CD1c-positive myeloid dendritic cell (primary cell): ENCODE measurements around the gene A3GALT2.

Source experiments
- DNase-seq: peaks from one replicate; pipeline ENCODE4 v3.0.0-alpha.2; 2016; ENCODE audit errors: extremely low spot score

The A3GALT2 gene

DNA sequence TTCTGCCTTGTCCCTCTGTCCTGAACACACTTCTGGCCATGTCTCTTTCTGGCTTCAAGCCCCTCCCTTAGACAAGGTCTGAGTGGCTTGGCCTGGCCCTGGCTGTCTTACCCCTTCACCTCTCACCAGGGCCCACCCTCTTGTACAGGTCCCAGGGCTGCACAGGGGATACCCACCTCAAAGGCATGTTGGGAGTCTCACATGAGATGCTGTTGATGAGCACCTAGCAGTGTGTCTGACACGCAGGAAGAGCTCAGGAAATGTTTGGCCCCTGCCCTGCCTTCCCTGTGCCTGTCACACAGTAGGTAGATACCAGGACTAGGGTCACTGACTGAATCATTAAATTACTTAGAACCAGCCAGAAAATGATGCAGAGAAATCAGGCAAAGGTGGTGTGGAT lies 48.0 kb downstream of the A3GALT2 start:
- no peak for DNase-seq

DNA sequence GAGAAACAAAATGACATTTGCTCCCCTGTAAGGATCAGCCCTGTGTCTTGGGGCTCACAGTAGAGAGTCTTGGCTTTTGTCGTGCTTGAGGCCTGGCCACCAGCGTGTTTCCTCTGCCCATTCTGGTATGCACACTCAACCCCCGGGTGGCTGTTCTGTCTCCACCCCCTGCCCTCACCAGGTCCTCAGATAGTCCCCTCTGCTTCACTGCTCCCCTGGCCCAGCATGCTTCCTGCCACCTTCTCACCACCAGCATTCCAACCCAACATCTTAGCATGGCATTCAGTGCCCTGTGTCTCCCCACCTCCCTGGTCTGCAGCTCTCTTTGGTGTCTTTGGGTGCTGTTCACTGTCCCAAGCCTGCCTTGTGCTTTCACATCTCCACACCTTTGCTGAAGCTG lies 48.4 kb downstream of the A3GALT2 start:
- no peak for DNase-seq

DNA sequence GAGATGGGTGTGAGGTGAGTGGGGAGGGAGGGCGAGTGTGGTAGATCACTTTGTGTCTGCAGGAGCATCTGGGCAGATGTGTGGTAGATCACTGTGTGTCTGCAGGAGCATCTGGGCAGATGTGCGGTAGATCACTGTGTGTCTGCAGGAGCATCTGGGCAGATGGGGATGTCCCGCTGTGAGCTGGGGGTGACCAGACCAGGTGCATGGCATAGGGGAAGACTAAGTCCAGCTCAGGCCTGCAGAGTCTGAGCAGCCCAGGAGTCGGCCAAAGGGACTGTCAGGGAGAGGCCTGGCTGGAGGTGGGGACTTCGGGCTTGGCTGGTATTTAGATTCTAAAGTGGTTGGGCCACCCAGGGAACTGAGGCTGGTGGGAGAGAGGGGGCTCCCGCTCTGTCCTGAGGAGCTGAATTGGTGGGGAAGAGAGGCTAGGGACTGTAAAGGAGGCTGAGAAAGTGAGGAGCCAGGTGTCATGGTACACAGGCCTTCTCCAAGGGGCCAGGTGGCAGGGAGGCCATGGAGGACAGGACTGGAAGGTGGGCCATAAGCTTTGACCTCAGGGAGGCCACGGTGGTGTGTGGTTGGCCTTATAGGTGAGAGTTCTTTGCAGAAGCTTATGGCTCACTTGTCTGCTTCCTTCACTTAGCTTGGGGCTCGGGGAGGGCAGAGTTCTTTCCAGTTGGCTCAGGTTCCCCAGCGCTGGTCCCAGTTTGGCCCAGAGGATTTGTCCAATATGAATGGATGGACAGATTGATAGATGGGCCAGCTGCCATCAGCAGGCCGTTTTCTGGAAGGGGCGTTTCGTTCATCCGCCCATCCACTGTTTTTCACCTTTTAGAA lies 49.0 kb downstream of the A3GALT2 start:
- no peak for DNase-seq

DNA sequence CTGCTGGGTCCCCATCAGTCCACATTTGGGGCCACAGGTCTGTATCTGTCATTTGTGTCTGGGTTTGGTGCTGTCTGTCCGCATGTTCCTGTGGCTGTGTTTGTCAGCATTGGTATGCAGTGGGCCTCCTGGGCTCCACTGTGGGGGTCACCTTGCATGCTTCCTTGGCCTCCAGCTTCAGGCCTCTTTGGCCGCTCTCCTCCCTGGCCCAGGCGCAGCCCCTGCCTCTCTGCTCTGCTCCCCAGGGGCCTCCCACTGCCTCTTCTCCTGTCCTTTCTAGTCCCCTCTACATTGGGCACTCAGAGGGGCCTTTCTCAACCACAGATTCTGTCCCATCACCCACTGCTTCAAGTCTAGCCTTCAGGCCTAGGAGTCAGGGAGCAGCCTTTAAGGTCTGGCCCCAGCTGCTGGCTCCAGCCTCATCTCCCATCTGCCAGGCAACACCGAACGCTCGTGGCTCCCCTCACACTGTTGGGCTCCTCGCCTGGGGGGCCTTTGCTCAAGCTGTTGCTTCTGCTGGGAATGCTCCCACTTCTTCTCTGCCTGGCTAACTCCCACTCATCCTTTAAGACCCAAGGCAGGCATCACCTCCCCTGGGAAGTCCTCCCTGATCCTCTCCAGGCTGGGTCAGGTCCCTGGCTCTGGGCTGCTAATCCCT lies 50.0 kb downstream of the A3GALT2 start:
- DNase-seq, result no peak

DNA sequence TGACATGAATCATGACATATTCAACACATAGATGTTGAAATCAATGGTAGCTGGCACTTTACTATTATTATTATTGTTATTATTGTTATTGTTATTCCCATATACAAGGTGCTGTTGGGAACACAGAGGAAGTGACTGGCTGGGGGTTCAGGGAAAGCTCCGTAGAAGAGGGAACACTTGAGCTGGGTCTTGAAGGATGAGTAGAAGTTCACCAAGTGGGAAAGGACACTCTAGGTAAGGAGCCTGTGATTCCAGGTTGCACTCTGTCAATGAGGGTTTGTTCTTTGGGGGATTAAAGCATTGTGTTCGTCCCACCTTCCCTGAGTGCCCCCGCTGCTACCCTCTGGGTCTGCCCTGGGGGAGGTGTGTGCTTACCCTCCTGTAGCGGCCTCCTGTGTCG lies 50.5 kb downstream of the A3GALT2 start:
- no peak for DNase-seq

DNA sequence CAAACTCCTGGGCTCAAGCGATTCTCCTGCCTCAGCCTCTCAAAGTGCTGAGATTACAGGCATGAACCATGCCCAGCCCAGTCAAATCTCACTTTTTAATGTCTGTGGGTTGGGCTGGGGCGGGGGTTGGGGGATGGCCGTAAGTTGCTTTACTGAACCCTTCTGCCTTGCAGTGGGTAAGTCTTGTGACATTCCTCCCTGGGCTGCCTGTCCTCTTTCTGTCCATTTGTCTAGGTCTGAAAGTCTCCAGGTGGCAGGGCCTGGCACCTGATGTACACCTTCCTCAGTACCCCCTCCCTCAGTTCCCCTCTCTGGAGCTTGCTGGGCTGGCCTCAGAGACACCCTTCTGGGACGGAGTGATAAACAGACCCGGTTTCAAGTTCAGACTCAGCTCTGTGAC lies 51.3 kb downstream of the A3GALT2 start:
- no peak for DNase-seq

DNA sequence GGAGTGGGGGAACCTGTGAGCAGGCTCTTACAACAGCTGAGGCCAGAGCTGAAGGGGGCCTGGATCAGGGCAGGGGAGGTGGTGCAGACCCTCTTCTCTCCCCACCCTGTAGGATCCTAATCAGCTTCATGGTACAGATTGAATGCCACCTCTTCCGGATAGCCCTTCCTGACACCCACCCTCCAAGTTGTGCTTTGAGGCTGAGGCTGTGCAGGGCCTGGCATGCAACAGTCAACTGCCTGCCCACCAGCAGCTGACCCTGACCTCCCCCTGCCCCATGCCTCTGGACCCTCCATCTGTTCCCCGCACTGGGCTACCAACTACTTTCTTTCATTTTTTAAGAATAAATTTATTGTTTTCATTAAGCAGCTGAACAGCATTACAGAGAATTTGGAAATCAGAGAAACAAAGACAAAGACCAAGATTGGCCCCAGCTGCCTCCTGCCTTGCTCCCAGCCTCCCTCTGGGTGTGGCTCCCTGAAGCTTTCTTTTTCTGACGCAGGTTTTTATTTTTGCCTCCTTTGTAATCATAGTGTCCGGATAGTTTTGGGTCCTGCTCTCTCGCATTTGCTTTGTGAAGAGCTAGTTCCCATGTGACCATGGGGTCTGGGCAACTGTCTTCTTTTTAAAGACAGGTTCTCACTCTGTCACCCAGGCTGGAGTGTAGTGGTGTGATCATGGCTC lies 51.8 kb downstream of the A3GALT2 start:
- no peak for DNase-seq

DNA sequence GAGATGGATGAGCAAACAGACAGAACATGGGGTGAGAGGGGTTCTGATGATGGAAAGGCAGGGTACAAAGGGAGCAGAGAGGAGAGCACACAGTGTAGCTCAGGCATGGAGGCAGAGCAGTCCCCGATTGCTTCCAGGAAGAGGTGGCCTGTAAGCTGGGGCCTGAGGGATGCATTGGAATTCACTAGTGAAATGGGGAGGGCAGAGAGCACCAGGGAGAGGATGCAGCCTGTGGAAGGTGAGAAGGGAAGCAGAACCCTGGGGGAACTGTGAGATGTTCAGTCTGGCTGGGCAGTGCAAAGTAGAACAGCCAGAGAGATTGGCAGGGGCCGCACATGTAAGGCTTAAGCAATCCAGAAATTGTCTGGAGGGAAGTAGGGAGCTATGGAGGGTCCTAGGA lies 52.4 kb downstream of the A3GALT2 start:
- no peak for DNase-seq

DNA sequence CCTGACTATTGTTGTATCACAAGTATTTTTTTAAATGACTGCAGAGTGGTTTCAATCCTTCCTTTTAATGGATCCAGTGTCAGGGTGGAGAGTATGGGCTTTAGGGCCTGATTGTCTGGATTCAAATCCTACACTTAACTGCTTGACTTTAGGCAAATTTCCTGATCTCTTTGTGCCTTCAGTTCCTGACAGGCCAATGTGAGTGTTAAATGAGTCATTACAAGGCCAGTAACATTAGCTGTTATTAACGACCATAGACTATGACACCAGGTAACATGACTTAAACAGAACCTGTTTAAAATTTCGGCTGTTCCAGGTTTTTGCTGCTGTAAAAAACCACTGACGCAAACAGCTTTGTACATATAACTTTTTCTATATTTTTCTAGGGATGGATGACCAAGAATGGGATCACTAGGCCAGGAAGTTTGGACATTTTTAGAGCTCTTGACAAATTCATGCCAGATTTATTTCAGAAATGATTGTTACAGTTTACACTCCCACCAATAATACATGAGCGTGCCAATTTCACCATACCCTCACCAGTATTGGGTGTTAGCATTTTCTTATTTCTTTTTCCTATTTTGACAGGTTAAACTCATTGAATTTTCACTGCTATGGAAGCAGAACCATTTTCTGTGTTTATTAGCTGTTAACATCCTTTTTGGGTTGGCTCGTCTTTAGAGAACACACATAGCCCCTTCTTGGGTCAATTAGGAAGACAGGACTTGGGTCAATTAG lies 53.3 kb downstream of the A3GALT2 start:
- no peak for DNase-seq

DNA sequence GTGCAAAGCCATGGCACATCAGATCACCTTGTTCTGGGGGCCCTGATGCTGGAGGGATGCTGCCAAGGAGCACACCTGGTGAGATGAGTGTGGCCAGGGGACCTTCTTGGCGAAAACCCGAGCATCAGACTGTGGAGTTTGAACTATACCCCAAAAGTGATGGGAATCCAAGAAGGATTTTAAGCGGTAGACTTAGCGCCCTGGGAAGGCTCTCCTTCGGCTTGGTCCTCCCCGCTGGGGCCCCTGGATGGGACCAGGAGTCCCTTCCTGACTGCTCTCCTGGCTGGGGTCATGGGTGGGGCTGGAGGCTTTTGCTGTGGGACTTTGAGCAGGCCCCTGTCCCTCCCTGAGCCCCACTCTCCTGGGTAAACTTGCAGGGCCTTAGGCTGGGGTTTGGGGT lies 54.1 kb downstream of the A3GALT2 start:
- DNase-seq, result no peak

DNA sequence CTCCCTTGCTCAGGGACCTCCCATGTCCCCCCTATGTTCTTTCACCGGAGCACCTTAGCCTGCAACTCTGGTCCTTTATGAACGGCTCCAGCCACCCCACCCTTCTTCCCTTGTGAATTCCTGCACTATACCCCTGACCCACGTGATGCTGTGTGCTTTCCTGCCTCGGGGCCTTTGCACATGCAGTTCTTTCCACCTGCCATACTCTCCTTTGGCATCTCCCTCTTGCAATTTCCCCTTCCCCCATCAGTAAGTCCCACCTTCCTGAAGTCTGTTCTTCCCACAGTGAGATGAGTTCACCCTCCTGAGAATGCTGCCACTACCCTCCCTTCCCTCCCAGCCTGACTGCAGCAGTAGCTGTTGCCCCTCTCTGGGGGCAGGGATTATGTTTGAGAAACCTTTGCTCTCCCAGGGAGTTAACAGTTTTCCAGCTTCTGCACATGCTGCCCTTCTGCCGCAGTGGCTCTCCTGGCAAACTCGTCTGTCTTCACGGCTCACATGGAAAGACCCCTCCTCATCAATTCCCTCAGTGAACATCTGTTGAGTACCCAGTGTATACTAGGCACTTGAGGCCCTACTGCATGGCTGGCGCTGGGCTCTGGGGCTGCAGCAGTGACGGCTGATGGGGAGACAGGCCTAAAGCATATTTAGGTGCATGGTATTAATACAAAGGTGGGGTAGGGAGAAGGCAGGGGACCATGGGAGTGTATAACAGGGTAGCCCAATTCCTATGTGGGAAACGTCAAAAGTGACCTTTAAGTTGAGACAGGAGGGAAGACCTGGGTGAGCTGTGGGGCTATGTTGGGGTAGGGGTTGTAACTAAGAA lies 54.9 kb downstream of the A3GALT2 start:
- no peak for DNase-seq

DNA sequence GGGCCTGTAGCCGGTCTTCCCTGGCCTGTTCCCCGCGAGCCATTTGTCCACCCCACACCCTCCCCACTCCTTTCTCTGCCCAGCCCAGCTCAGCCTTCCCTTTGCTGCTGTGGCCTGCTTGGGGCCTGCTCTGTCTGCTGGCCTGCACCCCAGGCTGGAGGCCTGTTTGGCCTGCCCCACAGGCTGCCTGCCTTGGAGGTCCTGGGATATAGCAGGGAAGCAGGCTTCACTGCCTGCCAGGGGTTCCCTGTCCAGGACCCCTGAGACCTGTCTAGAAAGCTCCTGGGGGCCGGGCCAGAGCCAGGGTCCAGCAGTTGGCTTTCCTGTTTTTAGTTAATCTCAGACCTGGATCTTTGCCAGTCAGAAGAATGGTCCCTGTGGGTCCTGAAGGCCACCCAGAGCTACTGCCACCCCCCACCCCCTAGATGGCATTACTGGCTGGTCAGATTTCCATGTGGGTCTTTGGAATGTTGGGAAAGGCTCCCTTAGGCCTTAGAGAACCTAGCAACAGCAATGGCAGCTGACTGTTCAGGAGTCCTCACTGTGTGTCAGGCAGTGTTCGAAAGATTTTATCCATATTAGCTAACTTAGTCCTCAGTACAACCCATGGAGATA lies 56.9 kb downstream of the A3GALT2 start:
- DNase-seq, result no peak

DNA sequence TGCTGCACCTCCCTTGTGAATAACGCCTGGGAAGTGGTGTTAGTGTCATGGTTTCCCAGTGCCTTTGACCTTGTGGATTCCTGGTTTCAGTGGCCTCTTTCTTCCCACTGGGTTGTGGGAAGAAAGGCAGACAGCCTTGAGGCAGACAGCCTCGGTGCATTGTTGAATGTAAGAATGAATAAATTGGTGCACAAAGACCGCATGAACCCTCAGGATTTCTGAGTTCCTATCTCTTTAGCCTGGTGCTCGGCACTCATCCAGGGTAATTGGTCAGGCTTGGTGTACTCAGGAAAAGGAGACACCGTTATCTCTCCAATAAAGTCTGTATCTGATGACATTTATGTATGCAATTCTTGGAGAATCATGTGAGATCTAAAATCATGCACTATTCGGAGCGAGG lies 59.6 kb downstream of the A3GALT2 start:
- no peak for DNase-seq

DNA sequence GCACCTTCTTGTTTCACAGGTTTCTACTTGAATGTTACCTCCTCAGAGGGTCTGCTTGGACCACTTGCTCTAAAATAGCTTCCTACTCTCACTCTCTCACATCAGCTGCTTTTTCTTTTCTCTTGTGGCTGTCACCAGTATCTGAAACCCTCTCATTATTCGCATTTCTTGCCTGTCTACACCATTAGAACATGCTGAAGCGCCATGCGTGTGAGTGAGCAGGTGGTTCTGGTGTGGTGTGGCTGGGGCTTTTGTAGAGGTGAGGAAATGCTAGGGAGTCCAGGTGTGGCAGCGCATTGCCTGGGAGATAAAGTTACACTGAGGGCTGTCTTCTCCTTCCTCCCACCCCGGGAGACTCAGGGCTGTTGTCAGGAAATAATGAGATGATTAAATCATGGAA lies 60.5 kb downstream of the A3GALT2 start:
- no peak for DNase-seq

DNA sequence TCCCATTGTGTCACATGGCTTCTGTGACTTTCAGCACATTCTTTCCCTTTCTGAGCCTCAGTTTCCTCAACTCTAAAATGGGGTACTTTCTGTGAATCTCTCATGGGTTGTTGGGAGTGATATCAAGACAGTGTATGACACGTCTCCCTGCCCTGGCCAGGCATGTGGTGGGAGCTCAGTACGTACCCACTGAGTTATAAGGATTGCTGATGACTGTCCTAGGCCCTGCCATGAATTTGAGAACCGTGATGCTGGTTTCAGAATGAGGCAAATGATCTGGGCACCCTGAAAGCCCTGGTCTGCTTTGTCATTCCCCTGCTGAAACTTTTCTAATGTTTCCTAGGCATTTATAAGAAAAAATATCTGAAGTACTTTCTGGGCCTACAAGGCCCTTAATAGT lies 61.0 kb downstream of the A3GALT2 start:
- no peak for DNase-seq

DNA sequence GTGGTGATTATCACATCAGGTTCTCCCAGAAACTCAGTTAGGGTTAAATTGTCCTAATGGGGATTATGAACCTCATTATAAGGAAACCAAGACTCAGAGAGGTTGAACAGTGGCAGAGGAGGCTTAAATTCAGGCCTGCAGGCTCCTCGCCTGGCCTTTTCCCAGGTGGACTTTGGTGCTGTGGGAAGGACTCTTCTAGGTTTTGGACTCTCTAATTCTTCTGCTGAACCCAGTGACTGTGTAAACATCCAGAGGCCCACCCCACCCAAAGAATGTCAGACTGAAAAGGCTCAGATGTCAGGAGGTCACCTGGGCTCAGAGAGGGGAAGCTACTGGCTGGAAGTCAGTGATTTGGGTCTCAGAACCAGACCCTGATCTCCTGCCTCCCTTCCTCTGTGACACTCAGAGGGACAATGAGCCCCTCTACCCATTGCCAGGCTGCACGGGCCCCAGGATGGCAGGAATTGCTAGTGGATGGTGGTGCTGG lies 62.1 kb downstream of the A3GALT2 start:
- no peak for DNase-seq

DNA sequence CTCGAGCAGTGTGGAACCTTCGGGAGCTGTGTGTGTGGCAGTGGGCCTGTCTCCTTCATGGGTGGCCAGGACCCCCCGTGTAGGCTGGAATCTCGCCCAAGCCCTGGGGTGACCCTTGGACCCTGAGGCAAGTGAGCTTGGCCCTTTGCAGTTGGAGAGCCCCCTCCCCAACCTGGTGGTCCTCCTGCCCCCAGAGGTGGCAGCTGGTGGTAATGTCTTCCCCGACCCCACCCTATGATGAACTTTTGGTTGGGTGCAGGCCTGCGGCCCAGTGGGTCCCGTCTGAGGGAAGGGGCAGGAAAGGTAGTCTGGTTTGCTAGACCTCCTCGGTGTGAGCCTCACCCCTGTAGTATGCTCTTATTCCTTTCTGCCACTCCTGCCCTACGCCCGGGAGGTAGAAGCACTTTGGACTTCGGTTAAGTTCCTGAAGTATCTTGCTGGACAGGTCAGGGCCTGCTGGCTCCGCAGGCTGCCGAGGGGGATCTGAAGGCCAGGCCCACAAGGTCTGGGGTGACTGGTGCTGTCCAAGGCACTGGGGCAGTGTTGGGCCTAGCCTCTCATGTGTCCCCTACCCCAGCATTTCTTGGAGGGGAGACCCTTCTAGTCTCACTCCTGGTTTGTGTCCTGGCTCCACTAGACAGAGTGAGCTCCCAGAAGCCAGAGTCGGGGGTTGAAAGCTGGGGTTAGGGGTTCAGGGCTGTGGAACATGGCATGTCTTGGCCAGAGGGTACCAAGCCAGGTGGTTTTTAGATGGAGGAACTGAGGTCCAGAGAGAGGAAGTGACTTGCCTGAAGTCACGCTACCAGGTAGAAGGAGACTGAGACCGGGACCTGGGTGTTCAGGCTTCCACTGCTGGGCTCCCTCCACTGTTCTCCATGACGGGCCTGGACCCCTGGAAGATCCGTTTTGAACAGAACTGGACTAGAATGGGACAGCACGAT lies 62.9 kb downstream of the A3GALT2 start:
- DNase-seq, result no peak

DNA sequence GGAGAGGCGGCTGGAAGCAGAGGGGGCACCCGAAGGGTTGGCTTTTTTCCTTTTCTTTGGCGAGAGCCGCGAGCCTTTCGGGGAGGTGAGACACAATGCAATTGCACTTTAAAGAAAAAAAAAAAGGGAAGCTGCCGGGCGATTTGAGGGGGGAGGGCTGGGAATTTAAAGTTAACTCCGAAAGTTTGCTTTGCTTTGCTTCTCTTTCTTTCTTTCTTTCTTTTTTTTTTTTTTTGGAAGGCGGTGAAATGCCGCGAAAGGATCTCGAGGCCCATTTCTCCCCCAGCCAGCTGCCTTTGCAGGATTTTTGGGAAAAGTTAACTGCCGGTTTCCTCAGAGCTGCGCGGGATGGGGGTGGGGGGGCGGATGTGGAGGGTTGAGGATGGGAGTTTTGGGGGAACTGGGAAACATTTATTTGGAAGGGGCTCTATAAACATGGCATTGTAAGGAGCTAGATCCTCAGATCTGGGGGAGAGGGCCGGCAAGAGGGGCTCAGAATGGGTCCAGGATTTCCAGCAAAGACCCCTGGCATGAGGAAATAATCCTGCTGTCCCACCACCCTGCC lies 63.6 kb downstream of the A3GALT2 start:
- DNase-seq, result no peak
